Epithelial cell of esophagus (primary cell): ENCODE measurements around the gene GEMIN8.

Experiments used
- DNase-seq: peaks from one replicate; pipeline ENCODE4 v3.0.0; 2010; ENCODE audit warnings: low read depth
- H3K4me3 ChIP-seq: 2 replicates; pipeline ENCODE4 v1.5.1; 2011; ENCODE audit warnings: mild to moderate bottlenecking, low read length, control low read depth
- TF ChIP-seq, protein P1 (sequence below): IDR thresholded peaks from 2 replicates; pipeline ENCODE4 v1.5.1; 2011; ENCODE audit warnings: low read depth, mild to moderate bottlenecking, low read length, control low read depth, inconsistent platforms; ENCODE audit not compliant: insufficient read depth; ENCODE audit errors: missing control alignments

The GEMIN8 gene

DNA sequence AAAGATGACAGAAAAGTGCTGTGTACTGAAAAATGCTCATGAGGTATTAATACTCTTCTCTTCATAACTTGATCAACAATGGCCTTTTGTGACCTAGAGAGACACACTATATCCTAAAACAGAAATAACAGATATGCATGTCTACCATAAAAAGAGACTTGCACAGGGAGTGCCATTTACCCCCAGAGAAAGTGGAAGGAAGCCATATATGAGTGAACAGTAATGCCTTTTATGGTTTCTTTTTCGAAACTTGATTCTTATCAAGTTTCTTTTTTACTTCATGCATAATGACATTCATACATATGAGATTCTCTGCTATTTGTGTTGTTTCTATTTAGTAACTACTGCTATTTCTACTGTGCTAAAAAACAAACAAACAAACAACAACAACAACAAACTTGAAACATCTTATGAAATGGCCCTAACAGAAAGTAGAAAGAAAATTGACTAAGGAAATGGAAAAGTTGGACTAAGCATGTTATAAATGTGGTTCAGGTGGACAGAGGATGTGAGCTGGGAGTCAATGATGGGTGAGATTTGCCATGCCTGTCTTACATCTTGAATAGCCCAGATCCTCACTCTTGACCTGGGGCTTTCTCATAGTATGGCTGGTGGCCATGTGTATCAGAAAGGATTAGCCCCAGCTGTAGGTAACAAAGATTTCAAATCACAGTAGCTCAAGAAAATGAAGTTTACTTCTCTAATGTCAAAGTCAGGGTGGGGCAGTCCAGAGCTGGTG is 43.8 kb downstream of the GEMIN8 start:
- TF ChIP-seq, protein P1, sequence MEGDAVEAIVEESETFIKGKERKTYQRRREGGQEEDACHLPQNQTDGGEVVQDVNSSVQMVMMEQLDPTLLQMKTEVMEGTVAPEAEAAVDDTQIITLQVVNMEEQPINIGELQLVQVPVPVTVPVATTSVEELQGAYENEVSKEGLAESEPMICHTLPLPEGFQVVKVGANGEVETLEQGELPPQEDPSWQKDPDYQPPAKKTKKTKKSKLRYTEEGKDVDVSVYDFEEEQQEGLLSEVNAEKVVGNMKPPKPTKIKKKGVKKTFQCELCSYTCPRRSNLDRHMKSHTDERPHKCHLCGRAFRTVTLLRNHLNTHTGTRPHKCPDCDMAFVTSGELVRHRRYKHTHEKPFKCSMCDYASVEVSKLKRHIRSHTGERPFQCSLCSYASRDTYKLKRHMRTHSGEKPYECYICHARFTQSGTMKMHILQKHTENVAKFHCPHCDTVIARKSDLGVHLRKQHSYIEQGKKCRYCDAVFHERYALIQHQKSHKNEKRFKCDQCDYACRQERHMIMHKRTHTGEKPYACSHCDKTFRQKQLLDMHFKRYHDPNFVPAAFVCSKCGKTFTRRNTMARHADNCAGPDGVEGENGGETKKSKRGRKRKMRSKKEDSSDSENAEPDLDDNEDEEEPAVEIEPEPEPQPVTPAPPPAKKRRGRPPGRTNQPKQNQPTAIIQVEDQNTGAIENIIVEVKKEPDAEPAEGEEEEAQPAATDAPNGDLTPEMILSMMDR, result no peak

DNA sequence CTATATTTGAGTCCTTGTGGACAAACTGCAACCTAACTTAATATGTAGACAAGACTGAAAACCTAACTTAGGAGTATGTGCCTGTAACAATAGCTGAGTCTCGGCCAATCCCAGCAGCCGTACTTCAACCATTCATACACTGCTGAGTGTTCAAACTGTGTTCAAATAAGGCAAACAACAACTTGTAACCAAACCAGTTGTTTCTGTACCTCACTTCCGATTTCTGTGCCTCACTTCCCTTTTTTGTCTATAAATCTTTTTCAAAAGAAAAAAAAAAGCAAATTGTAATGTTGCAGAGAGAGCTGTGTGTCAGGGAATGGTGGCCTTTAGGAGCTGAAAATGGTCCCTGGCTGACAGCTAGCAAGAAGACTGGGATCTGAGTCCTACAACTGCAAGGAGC is 46.0 kb downstream of the GEMIN8 start:
- DNase-seq, result no peak
- TF ChIP-seq, protein P1, result no peak
- H3K4me3 ChIP-seq, result no peak overlapping the region

More for the DNA sequence above, 43.8 kb downstream of the GEMIN8 start:
- no peak overlapping the region for H3K4me3 ChIP-seq
- DNase-seq, result no peak

DNA sequence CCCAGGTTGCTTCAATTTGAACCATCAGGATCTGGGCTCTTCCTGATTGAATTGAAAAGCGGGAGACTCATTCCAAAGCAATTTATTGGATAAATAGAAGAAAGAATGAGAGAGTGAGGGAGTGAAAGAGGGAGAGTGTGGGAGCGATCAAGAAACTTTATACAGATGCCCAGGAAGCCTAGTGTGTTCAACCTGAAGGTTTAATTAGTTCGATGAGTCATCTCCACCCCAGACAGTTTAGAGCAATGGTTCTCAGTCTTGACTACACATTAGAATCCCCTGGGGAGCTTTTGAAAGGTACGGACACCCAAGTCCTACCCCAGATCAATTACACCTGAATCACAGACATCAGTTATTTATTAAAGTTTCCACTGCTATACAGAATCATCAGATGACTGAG is 61.5 kb downstream of the GEMIN8 start:
- TF ChIP-seq, protein P1, result no peak
- H3K4me3 ChIP-seq, result no peak overlapping the region
- no peak for DNase-seq

DNA sequence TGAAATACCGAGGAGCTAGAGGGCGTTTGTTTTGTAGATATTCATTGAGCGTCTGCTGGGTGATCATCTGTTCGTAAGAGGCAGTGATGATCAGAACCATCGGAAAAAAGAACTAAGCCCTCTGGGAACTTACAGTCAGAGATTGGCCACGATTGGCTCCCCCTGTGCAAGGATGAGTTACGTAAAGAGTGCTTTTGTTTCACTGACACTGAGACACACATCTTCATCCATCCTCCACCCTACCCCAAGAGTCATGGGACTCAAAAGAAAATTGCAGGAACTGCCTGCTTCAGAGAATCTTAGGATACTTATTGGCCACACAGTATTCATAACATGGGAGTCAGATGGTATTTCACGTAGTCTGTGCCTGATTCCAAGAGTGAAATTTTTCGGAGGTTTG is 62.1 kb downstream of the GEMIN8 start:
- no peak overlapping the region for H3K4me3 ChIP-seq
- DNase-seq, result no peak
- TF ChIP-seq, protein P1, result no peak

DNA sequence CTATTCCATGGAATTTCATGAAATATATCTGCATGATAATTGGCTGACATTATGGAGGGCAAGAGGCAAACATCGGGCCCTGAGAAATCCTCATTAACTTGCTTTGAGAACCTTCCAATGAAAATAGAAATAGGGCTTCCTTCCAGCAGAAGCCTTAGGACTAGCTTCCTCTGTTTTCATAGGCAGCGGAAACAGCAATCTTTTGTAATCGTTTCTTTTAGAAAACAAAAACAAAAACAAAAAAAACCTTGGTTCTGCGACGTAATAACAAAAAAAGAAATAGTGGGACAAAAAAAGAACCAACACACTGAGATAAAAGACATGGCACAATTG is 62.9 kb downstream of the GEMIN8 start:
- TF ChIP-seq, protein P1, result no peak
- no peak for DNase-seq
- H3K4me3 ChIP-seq, result no peak overlapping the region

DNA sequence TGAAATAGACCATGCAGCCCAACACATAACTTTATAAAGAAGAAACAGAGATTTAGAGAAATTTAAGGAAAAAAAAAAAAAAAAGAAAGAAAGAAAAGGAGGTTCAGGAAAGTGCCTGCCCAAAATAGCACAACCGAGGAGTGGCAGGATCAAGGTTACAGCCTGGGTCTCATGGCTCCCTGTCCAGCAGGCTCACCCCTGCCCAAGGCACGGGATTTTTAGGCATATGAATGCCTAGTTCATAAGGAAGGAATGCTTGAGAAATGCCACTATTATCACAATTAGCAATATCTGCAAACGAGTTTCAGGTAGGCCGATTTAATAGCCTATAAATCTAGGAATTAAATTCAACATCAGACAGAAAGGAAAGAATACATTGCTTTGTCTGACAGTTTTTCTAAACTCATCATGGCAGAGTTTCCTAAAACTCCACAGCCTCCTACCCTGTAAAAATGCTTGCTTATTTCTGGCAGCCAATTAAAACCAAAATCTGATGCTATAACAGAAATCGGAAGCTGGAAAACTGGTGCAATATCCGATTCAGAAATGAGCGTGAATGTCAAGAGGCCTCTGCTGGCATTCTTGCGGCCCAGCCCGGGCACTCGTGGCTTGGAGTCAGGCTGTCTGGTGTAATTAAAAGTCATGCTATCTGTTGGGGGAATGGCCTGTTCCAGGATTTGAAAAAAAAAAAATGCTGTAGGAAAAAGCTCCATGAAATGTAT is 63.5 kb downstream of the GEMIN8 start:
- H3K4me3 ChIP-seq, result no peak overlapping the region
- TF ChIP-seq, protein P1, result no peak
- DNase-seq, result no peak
